NCI-H2107 (cell line): ENCODE results near the gene TMEM45B.
"Not testable (repeated sequence)": the region's sequence is repeated elsewhere in the genome, so short reads cannot be mapped to it uniquely, and the experiment has no call there.

Source experiments
- DNase-seq: peaks from one replicate; lab custom pipeline; 2025; lab: John Stamatoyannopoulos, UW

TMEM45B gene

GRCh38 chr11:129815596-129816461 lies at the start of gene TMEM45B:
TSS of gene TMEM45B (plus strand) at chr11:129815848. CDS start at chr11:129852483, 36,635 bp downstream.
- no peak for DNase-seq

- DNase-seq = no peak
These were observed 48.6 kb upstream of the TMEM45B start for GRCh38 chr11:129766898-129767604.

GRCh38 chr11:129767827-129768226 lies 47.8 kb upstream of the TMEM45B start:
- no peak for DNase-seq

GRCh38 chr11:129768356-129768755 lies 47.3 kb upstream of the TMEM45B start:
- no peak for DNase-seq

GRCh38 chr11:129769059-129769458 lies 46.6 kb upstream of the TMEM45B start:
- no peak for DNase-seq

GRCh38 chr11:129770993-129771392 lies 44.7 kb upstream of the TMEM45B start:
- DNase-seq = no peak

- DNase-seq = not testable (repeated sequence)
These were observed 44.2 kb upstream of the TMEM45B start for GRCh38 chr11:129771456-129771855.

GRCh38 chr11:129778877-129779276 lies 36.8 kb upstream of the TMEM45B start:
- DNase-seq = no peak

GRCh38 chr11:129779342-129779741 lies 36.3 kb upstream of the TMEM45B start:
- no peak for DNase-seq

- no peak for DNase-seq
These were observed 30.1 kb upstream of the TMEM45B start for GRCh38 chr11:129785383-129786111.

- not testable (repeated sequence) for DNase-seq
These were observed 29.6 kb upstream of the TMEM45B start for GRCh38 chr11:129786112-129786416.

GRCh38 chr11:129787532-129788155 lies 28.0 kb upstream of the TMEM45B start:
- DNase-seq = no peak

GRCh38 chr11:129788278-129788677 lies 27.4 kb upstream of the TMEM45B start:
- no peak for DNase-seq

GRCh38 chr11:129790106-129790505 lies 25.5 kb upstream of the TMEM45B start:
- DNase-seq = no peak

- no peak for DNase-seq
These were observed 24.1 kb upstream of the TMEM45B start for GRCh38 chr11:129791515-129791914.

- DNase-seq = no peak
These were observed 23.0 kb upstream of the TMEM45B start for GRCh38 chr11:129792663-129793062.

GRCh38 chr11:129795089-129795488 lies 20.6 kb upstream of the TMEM45B start:
- no peak for DNase-seq

GRCh38 chr11:129798212-129798611 lies 17.4 kb upstream of the TMEM45B start:
- no peak for DNase-seq

- DNase-seq = not testable (repeated sequence)
These were observed 15.5 kb upstream of the TMEM45B start for GRCh38 chr11:129800162-129800561.

GRCh38 chr11:129800655-129801054 lies 15.0 kb upstream of the TMEM45B start:
- DNase-seq = no peak

GRCh38 chr11:129803533-129803932 lies 12.1 kb upstream of the TMEM45B start:
- no peak for DNase-seq

- no peak for DNase-seq
These were observed 11.6 kb upstream of the TMEM45B start for GRCh38 chr11:129804012-129804411.
